ENCODE measurements around the gene ADAMTSL2.

- TF ChIP-seq, protein P1, sequence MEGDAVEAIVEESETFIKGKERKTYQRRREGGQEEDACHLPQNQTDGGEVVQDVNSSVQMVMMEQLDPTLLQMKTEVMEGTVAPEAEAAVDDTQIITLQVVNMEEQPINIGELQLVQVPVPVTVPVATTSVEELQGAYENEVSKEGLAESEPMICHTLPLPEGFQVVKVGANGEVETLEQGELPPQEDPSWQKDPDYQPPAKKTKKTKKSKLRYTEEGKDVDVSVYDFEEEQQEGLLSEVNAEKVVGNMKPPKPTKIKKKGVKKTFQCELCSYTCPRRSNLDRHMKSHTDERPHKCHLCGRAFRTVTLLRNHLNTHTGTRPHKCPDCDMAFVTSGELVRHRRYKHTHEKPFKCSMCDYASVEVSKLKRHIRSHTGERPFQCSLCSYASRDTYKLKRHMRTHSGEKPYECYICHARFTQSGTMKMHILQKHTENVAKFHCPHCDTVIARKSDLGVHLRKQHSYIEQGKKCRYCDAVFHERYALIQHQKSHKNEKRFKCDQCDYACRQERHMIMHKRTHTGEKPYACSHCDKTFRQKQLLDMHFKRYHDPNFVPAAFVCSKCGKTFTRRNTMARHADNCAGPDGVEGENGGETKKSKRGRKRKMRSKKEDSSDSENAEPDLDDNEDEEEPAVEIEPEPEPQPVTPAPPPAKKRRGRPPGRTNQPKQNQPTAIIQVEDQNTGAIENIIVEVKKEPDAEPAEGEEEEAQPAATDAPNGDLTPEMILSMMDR (IDR thresholded peaks at IDR 0.05): no peak
- TF ChIP-seq POLR2A (IDR thresholded peaks at IDR 0.05; ENCODE audit: low read depth) (no peak), POLR2AphosphoS5 (IDR thresholded peaks at IDR 0.05) (no peak)
Measured at GRCh38 chr9:133610845-133611244, 76.3 kb downstream of the ADAMTSL2 start.
